ENCODE data around the gene CD22. TPM values are rescaled to one million over a fixed set of nuclear protein-coding genes. Genes with fewer than 3 reads are reported as not detected.

The CD22 gene
- total RNA-seq, 4 donors from 2014 or later, result 10.9 to 207 (median 15.7) TPM; not detected in 1

- Histone ChIP-seq H3K9me3 (no peaks in the 10 kb centered on the region), H3K4me3 (no peak overlapping the region), H3K27ac (no peak overlapping the region), H3K4me1 (no peaks in the 10 kb centered on the region), H3K36me3 (no peaks in the 10 kb centered on the region), H3K27me3 (no peaks in the 10 kb centered on the region)
- no peak for TF ChIP-seq CTCF (IDR thresholded peaks at IDR 0.05)
- TF ChIP-seq POLR2A (IDR thresholded peaks at IDR 0.05), result no peak
- DNase-seq, result no peak
Measured at GRCh38 chr19:35311901-35312665, 16.9 kb upstream of the CD22 start.

GRCh38 chr19:35313587-35313986 is 15.4 kb upstream of the CD22 start:
- H3K9me3 ChIP-seq, result no peaks in the 10 kb centered on the region
- TF ChIP-seq CTCF (IDR thresholded peaks at IDR 0.05), result no peak
- no peak for TF ChIP-seq POLR2A (IDR thresholded peaks at IDR 0.05)

GRCh38 chr19:35314031-35314430 is 15.0 kb upstream of the CD22 start:
- no peaks in the 10 kb centered on the region for H3K27me3 ChIP-seq

More at GRCh38 chr19:35313587-35313986, 15.4 kb upstream of the CD22 start:
- no peak overlapping the region for H3K4me3 ChIP-seq
- no peaks in the 10 kb centered on the region for H3K36me3 ChIP-seq
- no peaks in the 10 kb centered on the region for H3K27me3 ChIP-seq
- H3K4me1 ChIP-seq, result peaks cover 0 to 4% (median 0%) of the 10 kb centered on the region in 4 donors
- DNase-seq, result no peak
- H3K27ac ChIP-seq, result no peak overlapping the region

GRCh38 chr19:35314858-35315470 is 14.0 kb upstream of the CD22 start:
- H3K36me3 ChIP-seq, result no peaks in the 10 kb centered on the region
- peaks cover 0 to 16% (median 4%) of the 10 kb centered on the region in 4 donors for H3K4me1 ChIP-seq
- no peak overlapping the region for H3K4me3 ChIP-seq
- DNase-seq, result no peak
- H3K27ac ChIP-seq, result no peak overlapping the region
- no peaks in the 10 kb centered on the region for H3K27me3 ChIP-seq
- H3K9me3 ChIP-seq, result no peaks in the 10 kb centered on the region
- TF ChIP-seq CTCF (IDR thresholded peaks at IDR 0.05) (no peak), POLR2A (IDR thresholded peaks at IDR 0.05) (no peak)

More at GRCh38 chr19:35314031-35314430, 15.0 kb upstream of the CD22 start:
- H3K4me3 ChIP-seq, result no peak overlapping the region
- no peak overlapping the region for H3K27ac ChIP-seq
- H3K36me3 ChIP-seq, result no peaks in the 10 kb centered on the region
- no peaks in the 10 kb centered on the region for H3K9me3 ChIP-seq
- peaks cover 0 to 8% (median under 1%) of the 10 kb centered on the region in 4 donors for H3K4me1 ChIP-seq
- no peak for TF ChIP-seq CTCF (IDR thresholded peaks at IDR 0.05)
- TF ChIP-seq POLR2A (IDR thresholded peaks at IDR 0.05), result no peak
- DNase-seq, result no peak

GRCh38 chr19:35315883-35316282 is 13.1 kb upstream of the CD22 start:
- TF ChIP-seq POLR2A (IDR thresholded peaks at IDR 0.05) (no peak), CTCF (IDR thresholded peaks at IDR 0.05) (no peak)
- Histone ChIP-seq H3K9me3 (no peaks in the 10 kb centered on the region), H3K4me1 (peaks cover 0 to 22% (median 4%) of the 10 kb centered on the region in 4 donors), H3K4me3 (no peak overlapping the region), H3K27me3 (no peaks in the 10 kb centered on the region), H3K27ac (no peak overlapping the region), H3K36me3 (no peaks in the 10 kb centered on the region)
- no peak for DNase-seq
